ENCODE results near the gene USP22.
"Not testable (repeated sequence)": the region's sequence is repeated elsewhere in the genome, so short reads cannot be mapped to it uniquely, and the experiment has no call there.

Gene USP22

GRCh38 chr17:20986767-20987510 lies 55.9 kb downstream of the USP22 start:
- no peak for DNase-seq

- DNase-seq, result no peak
These were observed 59.5 kb downstream of the USP22 start for GRCh38 chr17:20983359-20983637.

- no peak for DNase-seq
These were observed 60.0 kb downstream of the USP22 start for GRCh38 chr17:20982589-20983358.

GRCh38 chr17:20981046-20981920 lies 61.5 kb downstream of the USP22 start:
- no peak for DNase-seq

GRCh38 chr17:20979792-20980083 lies 63.1 kb downstream of the USP22 start:
- DNase-seq, result no peak

- not testable (repeated sequence) for DNase-seq
These were observed 63.6 kb downstream of the USP22 start for GRCh38 chr17:20979007-20979791.

- not testable (repeated sequence) for DNase-seq
These were observed 65.1 kb downstream of the USP22 start for GRCh38 chr17:20977609-20978253.

- DNase-seq, result no peak
These were observed 67.2 kb downstream of the USP22 start for GRCh38 chr17:20975566-20975965.

GRCh38 chr17:20970329-20970728 lies 72.5 kb downstream of the USP22 start:
- DNase-seq, result no peak

GRCh38 chr17:20968913-20969616 lies 73.7 kb downstream of the USP22 start:
- DNase-seq, result no peak

- no peak for DNase-seq
These were observed 75.0 kb downstream of the USP22 start for GRCh38 chr17:20967776-20968175.

- DNase-seq, result peak in 1 of 3 experiments; percentile 9
These were observed 75.9 kb downstream of the USP22 start for GRCh38 chr17:20966870-20967269.

GRCh38 chr17:20965492-20965891 lies 77.3 kb downstream of the USP22 start:
- DNase-seq, result peak in 1 of 3 experiments; percentile 7

GRCh38 chr17:20961586-20961985 lies 81.2 kb downstream of the USP22 start:
- no peak for DNase-seq

GRCh38 chr17:20960871-20961270 lies 81.9 kb downstream of the USP22 start:
- DNase-seq, result no peak

- DNase-seq, result no peak
These were observed 87.1 kb downstream of the USP22 start for GRCh38 chr17:20955427-20956323.

- DNase-seq, result no peak
These were observed 88.0 kb downstream of the USP22 start for GRCh38 chr17:20954794-20955193.

GRCh38 chr17:20952183-20952582 lies 90.6 kb downstream of the USP22 start:
- DNase-seq, result peak; percentile 38 to 69 (median 54)

Measured in NCI-H1417 (cell line).